ENCODE data around the gene GPATCH8. TPM values are rescaled to one million over a fixed set of nuclear protein-coding genes. Genes with fewer than 3 reads are reported as not detected.

GPATCH8 gene
- total RNA-seq, 2 donors from 2014 or later: 25.7 to 33.9 TPM

GRCh38 chr17:44432254-44433157 lies 70.7 kb downstream of the GPATCH8 start:
- Histone ChIP-seq H3K27me3 (no peaks in the 10 kb centered on the region), H3K36me3 (replicated peaks in 1 of 2; ENCODE audit: insufficient read depth in 1 of 2, low read depth in 2 of 2) (peaks cover 5 to 13% of the 10 kb centered on the region in 2 donors), H3K4me1 (no peaks in the 10 kb centered on the region), H3K27ac (no peak overlapping the region), H3K4me3 (no peak overlapping the region), H3K9me3 (no peaks in the 10 kb centered on the region)
- DNase-seq: no peak
- no peak for ATAC-seq
- intact Hi-C loops (cut with DNase I): no loop called here
- TF ChIP-seq, protein P1, sequence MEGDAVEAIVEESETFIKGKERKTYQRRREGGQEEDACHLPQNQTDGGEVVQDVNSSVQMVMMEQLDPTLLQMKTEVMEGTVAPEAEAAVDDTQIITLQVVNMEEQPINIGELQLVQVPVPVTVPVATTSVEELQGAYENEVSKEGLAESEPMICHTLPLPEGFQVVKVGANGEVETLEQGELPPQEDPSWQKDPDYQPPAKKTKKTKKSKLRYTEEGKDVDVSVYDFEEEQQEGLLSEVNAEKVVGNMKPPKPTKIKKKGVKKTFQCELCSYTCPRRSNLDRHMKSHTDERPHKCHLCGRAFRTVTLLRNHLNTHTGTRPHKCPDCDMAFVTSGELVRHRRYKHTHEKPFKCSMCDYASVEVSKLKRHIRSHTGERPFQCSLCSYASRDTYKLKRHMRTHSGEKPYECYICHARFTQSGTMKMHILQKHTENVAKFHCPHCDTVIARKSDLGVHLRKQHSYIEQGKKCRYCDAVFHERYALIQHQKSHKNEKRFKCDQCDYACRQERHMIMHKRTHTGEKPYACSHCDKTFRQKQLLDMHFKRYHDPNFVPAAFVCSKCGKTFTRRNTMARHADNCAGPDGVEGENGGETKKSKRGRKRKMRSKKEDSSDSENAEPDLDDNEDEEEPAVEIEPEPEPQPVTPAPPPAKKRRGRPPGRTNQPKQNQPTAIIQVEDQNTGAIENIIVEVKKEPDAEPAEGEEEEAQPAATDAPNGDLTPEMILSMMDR (IDR thresholded peaks at IDR 0.05): no peak
- no peak for TF ChIP-seq POLR2A (IDR thresholded peaks at IDR 0.05)
- WGBS, 2 donors: 84 to 90% methylated on average over 9 of the region's 9 CpGs

GRCh38 chr17:44424828-44425461 lies 78.3 kb downstream of the GPATCH8 start:
- peaks cover 0 to 10% of the 10 kb centered on the region in 2 donors for H3K36me3 ChIP-seq (replicated peaks in 1 of 2; ENCODE audit: insufficient read depth in 1 of 2, low read depth in 2 of 2)
- no peak for TF ChIP-seq POLR2A (IDR thresholded peaks at IDR 0.05)
- TF ChIP-seq, protein P1 (IDR thresholded peaks at IDR 0.05): no peak
- intact Hi-C loops (cut with DNase I): no loop called here
- ATAC-seq: no peak
- WGBS, 2 donors: 80 to 81% methylated on average over 3 of the region's 3 CpGs
- no peaks in the 10 kb centered on the region for H3K27me3 ChIP-seq
- no peak for DNase-seq
- no peak overlapping the region for H3K4me3 ChIP-seq
- no peak overlapping the region for H3K27ac ChIP-seq
- no peaks in the 10 kb centered on the region for H3K9me3 ChIP-seq
- no peaks in the 10 kb centered on the region for H3K4me1 ChIP-seq

DNA sequence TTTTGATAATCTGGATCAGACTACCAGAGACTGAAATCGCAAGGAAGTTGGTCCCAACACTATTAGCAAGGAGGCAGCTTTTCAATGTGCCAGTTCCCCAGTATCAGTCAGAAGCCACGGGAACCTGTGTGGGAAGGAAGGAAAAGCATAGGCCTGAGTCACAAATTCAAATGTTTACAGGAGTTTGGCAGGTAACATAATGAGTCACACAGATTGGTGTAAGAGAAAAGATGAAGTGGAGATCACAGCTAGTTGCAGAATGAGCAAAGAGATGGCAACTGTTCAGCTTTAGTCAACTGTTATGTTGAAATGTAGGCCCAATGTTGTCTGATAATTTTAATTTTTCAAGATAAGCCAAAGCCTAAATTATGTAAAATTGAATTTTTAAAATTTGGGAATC lies 85.7 kb downstream of the GPATCH8 start:
- peaks cover 0 to 2% of the 10 kb centered on the region in 2 donors for H3K36me3 ChIP-seq (replicated peaks in 1 of 2; ENCODE audit: insufficient read depth in 1 of 2, low read depth in 2 of 2)
- TF ChIP-seq POLR2A (IDR thresholded peaks at IDR 0.05): no peak
- TF ChIP-seq, protein P1 (IDR thresholded peaks at IDR 0.05): no peak
- no peaks in the 10 kb centered on the region for H3K27me3 ChIP-seq
- peaks cover 6% of the 10 kb centered on the region for H3K4me1 ChIP-seq
- intact Hi-C loops (cut with DNase I): no loop called here
- no peak overlapping the region for H3K4me3 ChIP-seq
- WGBS, 2 donors: 41 to 48% methylated on average over 2 of the region's 2 CpGs
- no peaks in the 10 kb centered on the region for H3K9me3 ChIP-seq
- ATAC-seq (peak; percentile 62), DNase-seq (peak in 2 of 4 donors; percentile 25 to 40)
- H3K27ac ChIP-seq: peak overlapping the region; percentile 18 to 63 (median 28)

DNA sequence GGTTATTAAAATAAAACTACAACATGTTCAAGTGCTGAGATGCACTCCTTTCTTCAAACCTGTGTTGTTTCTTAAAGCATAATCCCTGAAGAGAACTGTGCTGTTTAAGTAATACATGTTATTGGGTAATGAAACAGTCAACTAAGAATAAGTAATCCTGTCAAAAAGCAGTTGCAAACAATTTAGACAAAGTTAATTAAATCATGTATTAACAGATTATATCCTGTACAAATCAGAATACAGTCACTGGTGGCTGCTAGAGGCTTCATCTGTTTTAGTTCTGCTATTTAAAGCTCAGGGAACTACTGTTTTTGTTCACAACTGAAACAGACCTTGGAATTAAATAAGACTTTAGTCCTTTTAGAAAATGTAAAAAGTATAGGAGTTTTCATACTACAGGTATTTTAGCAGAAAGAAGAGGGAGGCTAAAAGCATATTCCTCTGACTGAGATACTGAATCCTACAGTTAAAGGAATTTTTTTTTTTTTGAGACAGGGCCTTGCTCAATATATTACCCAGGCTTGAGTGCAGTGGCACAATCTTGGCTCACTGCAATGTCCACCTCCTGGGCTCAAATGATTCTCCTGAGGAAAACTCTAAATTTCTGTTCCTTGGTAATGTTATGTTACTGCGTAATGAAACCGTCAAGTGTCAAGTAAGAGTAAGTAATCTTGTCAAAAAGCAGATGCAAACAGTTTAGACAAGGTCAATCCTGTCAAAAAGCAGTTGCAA lies 86.5 kb downstream of the GPATCH8 start:
- ATAC-seq (no peak), DNase-seq (no peak)
- intact Hi-C loops (cut with DNase I): no loop called here
- Histone ChIP-seq H3K4me1 (peaks cover 6% of the 10 kb centered on the region), H3K27me3 (no peaks in the 10 kb centered on the region), H3K27ac (peak overlapping the region; percentile 18 to 63 (median 28)), H3K9me3 (no peaks in the 10 kb centered on the region), H3K36me3 (replicated peaks in 1 of 2; ENCODE audit: insufficient read depth in 1 of 2, low read depth in 2 of 2) (no peaks in the 10 kb centered on the region), H3K4me3 (no peak overlapping the region)
- TF ChIP-seq, protein P1 (IDR thresholded peaks at IDR 0.05): no peak
- TF ChIP-seq POLR2A (IDR thresholded peaks at IDR 0.05): no peak
- WGBS, 2 donors: 59 to 80% methylated on average over 2 of the region's 2 CpGs

Measured in body of pancreas (tissue), 4 donors.